NCI-H510A treated with DMSO at 0.1 percent for 48 hours (cell line): ENCODE measurements around the gene RYR1.
"Not testable (repeated sequence)": the region's sequence is repeated elsewhere in the genome, so short reads cannot be mapped to it uniquely, and the experiment has no call there.

Experiments
- DNase-seq: peaks from one replicate; lab custom pipeline; 2025; lab: John Stamatoyannopoulos, UW

RYR1 gene

DNA sequence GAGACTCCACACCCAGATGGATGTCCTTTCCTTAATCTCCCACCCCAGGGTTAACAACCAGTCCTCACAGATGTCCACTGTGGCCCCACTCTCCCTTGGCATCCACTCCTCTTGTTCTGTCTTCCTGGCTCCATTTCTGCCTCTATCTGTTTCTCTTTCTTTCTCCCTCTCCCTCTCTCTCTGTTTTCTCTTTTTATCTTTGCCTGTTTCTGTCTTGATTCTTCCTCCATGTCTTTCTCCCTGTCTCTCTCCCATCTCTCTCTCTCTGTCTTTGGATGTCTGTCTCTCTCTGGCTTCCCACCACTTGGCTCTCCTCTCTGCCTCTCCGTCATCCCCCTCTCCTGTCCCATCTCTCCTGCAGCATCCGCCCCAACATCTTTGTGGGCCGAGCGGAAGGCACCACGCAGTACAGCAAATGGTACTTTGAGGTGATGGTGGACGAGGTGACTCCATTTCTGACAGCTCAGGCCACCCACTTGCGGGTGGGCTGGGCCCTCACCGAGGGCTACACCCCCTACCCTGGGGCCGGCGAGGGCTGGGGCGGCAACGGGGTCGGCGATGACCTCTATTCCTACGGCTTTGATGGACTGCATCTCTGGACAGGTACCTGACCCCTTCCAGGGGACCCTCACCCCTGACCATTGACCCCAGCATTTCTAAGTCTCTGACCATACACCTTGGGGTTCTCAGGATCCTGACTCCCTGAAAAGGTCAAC is 24.4 kb downstream of the RYR1 start:
- DNase-seq: no peak

GRCh38 chr19:38458991-38459390 is 25.5 kb downstream of the RYR1 start:
- DNase-seq: no peak

DNA sequence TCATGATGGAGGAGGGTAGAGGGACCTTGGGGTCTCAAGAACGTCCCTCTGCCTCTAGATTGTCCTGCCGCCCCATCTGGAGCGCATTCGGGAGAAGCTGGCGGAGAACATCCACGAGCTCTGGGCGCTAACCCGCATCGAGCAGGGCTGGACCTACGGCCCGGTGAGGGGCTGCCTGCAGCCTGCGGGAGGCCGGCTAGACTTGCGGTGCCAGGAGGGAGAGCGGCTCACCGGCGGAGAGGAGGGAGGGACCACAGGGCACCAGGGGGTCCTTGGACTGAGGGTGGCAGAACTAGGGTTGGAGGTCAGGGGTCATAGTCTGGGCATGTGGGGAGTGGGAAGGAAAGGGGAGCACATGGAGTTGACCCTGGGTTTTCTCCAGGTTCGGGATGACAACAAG is 29.9 kb downstream of the RYR1 start:
- DNase-seq: no peak

DNA sequence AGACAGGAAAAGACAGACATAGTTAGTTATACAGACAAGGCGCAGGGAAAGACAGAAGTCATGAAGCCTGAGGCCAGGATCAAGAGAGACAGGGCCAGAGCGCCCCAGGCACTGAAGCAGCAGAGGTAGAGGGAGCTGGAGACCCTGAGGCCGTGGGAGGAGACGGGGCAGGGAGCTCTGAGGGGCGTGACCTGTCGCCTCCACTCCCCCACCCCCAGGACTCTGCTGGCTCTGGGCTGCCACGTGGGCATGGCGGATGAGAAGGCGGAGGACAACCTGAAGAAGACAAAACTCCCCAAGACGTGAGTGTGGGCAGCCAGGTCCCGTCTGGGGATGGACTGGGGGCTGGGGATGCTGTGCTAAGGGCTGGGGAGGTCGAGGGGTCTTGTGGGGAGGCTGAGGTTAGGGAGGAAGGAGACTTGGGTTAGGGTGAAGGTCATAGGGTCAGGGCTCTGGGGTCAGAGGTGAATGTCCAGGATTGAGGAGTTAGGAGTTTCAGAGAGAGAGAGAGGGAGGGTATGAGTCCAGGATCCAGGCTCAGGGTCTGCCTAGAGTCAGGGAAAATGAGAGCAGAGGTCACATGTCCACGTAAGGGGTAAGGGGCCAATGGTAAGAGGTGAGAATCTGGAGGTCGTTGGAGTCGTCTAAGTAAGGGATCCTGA is 31.1 kb downstream of the RYR1 start:
- no peak for DNase-seq

DNA sequence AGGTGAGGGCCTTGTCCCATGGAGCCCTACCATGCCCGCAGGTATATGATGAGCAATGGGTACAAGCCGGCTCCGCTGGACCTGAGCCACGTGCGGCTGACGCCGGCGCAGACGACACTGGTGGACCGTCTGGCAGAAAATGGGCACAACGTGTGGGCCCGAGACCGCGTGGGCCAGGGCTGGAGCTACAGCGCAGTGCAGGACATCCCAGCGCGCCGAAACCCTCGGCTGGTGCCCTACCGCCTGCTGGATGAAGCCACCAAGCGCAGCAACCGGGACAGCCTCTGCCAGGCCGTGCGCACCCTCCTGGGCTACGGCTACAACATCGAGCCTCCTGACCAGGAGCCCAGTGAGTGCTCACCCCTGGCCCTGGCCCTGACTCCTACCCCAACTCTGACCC is 32.6 kb downstream of the RYR1 start:
- DNase-seq: no peak

- DNase-seq: no peak
These were observed 34.3 kb downstream of the RYR1 start for GRCh38 chr19:38467541-38468525.

DNA sequence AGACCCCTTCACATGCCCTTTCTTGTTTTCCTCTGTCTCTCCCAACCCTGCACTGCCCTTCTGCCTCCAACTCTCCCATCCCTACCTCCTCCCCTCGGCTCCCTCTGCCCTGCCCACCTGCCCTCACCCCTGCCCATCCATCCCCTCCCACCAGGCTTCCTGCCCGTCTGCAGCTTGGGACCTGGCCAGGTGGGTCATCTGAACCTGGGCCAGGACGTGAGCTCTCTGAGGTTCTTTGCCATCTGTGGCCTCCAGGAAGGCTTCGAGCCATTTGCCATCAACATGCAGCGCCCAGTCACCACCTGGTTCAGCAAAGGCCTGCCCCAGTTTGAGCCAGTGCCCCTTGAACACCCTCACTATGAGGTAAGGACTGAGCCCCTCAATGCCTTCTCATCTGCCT is 35.7 kb downstream of the RYR1 start:
- DNase-seq: no peak

DNA sequence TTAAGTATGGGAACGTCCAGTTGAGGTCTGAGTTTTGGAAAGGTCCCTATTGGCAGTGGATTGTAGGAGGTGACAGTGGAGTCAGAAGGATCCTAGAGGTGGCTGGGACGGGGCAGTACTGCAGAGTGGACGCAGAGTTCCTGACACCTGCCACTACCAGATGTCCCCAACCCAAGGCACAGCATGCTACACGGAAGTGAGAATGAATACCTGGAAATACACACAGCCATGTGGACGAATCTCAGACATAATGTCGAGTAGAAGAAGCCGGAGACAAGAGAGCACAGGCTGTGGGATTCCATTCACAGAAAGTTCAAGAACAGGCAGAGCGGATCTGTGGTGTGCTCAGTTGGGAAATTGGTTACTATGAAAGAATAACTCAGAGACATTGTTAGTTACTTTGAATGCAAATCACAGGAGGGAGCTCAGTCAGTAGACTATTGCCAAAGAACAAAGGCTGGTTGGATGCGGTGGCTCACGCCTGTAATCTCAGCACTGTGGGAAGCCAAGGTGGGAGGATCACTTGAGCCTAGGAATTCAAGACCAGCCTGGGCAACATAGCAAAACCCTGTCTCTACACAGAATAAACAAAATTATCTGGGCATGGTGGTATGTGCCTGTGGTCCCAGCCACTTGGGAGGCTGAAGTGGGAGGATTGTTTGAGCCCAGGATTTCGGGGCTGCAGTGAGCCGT is 37.4 kb downstream of the RYR1 start:
- no peak for DNase-seq

DNA sequence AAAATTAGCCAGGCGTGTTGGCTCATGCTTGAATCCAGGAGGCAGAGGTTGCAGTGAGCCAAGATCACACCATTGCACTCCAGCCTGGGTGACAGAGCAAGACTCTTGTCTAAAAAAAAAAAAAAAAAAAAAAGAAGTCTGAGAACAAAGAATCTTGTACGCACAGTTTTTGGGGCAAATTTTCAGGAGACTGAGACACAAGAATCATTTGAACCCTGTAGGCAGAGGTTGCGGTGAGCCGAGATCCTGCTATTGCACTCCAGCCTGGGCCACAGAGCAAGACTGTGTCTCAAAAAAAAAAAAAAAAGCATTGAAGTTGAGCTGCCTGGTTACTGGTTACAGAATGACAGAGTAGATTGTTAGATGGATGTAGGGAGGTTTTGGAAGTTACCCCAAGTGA is 39.2 kb downstream of the RYR1 start:
- DNase-seq: not testable (repeated sequence)

DNA sequence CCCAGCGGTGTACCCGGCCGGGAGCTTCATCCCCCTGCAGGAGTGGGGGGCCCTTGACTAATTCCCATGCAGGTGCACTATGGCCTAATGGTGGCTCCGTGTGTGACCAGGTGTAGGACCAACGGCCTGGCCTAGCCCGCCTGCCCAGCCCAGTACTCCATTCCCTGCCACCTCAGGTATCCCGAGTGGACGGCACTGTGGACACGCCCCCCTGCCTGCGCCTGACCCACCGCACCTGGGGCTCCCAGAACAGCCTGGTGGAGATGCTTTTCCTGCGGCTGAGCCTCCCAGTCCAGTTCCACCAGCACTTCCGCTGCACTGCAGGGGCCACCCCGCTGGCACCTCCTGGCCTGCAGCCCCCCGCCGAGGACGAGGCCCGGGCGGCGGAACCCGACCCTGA is 39.7 kb downstream of the RYR1 start:
- DNase-seq: no peak

DNA sequence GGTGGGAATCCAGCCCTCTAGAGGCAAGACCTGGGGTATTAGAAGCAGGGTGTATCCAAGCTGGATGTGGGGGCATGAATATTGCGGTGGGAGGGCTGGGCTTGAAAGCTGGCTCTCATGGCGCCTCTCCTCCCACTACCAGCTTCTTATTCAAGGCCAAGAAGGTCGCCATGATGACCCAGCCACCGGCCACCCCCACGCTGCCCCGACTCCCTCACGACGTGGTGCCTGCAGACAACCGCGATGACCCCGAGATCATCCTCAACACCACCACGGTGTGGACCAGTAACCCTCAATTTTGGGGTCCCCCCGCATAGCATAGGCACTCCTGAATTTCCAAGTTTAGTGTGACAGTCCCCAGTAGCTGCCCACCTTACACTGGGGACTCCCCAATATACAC is 41.7 kb downstream of the RYR1 start:
- no peak for DNase-seq

DNA sequence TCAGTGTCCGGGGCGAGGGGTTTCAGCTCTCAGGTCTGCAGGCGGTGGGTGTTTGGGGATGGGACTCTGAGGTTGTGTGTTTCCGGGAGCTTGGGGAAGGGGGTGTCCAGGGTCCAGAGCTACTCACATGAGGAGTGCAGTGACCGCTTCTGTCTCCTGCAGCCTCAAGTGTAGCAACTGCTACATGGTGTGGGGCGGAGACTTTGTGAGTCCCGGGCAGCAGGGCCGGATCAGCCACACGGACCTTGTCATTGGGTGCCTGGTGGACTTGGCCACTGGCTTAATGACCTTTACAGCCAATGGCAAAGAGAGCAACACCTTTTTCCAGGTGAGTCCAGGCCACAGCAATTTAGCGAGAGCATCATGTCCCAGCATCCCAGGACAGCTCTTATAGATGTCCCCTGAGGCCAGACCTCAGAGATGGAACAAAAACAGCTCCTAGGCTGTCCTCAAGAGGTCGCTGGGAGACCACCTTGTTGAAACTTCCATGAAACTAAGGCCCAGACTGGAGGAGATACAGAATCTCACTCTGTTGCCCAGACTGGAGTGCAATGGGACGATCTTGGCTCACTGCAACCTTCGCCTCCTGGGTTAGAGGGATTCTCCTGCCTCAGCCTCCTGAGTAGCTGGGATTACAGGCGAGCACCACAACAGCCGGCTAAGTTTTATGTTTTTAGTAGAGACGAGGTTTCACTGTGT is 44.9 kb downstream of the RYR1 start:
- DNase-seq: no peak

- DNase-seq: no peak
These were observed 49.0 kb downstream of the RYR1 start for GRCh38 chr19:38482496-38482895.

GRCh38 chr19:38483016-38483630 is 49.6 kb downstream of the RYR1 start:
- DNase-seq: no peak

- DNase-seq: no peak
These were observed 51.3 kb downstream of the RYR1 start for GRCh38 chr19:38484747-38485146.

DNA sequence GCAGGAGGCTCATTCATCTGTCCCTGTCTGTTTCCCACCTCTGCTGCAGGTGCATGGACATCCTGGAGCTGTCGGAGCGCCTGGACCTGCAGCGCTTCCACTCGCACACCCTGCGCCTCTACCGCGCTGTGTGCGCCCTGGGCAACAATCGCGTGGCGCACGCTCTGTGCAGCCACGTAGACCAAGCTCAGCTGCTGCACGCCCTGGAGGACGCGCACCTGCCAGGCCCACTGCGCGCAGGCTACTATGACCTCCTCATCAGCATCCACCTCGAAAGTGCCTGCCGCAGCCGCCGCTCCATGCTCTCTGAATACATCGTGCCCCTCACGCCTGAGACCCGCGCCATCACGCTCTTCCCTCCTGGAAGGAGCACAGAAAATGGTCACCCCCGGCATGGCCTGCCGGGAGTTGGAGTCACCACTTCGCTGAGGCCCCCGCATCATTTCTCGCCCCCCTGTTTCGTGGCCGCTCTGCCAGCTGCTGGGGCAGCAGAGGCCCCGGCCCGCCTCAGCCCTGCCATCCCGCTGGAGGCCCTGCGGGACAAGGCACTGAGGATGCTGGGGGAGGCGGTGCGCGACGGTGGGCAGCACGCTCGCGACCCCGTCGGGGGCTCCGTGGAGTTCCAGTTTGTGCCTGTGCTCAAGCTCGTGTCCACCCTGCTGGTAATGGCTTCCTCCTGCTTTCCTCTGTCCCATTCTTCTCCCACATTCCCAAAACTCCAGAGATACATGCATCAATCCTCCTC is 52.2 kb downstream of the RYR1 start:
- no peak for DNase-seq

- DNase-seq: no peak
These were observed 53.3 kb downstream of the RYR1 start for GRCh38 chr19:38486731-38487336.

DNA sequence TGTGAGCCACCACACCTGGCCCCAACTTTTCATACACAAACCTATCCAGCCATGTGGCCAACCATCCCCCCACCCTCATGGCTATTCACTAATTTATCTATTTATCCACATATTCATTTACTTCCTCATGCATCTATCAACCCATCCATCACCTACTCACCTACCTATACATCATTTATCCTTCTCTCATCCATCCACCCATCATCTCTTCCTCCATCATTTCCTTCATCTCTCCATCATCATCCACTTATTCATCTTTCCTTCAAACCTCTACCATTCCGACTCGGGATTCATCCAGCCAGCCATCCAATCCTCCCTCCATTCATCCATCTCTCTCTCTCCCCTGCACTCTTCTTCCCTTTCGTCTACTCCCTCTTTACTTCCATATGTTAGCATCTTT is 54.6 kb downstream of the RYR1 start:
- no peak for DNase-seq

DNA sequence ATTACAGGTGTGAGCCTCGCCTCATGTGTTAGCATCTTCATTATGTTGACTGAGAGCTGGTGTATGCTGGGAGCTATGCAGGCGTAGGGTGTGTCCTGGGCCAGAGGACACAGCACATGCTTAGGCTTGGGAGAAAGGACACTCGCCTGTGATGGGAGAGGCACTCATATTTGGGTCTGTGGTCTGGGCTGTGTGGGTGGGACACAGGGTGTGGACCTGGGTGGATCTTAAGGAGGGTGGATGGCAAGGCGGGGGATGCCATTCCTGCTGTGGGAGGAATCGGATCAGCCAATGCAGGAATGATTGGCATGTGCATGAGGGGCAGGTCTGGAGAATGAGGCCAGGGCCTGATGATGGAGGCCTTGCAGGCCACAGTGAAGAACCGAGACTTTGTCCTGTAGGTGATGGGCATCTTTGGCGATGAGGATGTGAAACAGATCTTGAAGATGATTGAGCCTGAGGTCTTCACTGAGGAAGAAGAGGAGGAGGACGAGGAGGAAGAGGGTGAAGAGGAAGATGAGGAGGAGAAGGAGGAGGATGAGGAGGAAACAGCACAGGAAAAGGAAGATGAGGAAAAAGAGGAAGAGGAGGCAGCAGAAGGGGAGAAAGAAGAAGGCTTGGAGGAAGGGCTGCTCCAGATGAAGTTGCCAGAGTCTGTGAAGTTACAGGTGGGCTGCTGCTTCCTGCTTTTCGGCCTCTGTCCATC is 55.4 kb downstream of the RYR1 start:
- no peak for DNase-seq
